Astrocyte (in vitro differentiated cells and primary cell): ENCODE results near the gene ZNF185. TPM values are rescaled to one million over a fixed set of nuclear protein-coding genes. Genes with fewer than 3 reads are reported as not detected.

ENCODE experiments used
- DNase-seq: peaks from one replicate; pipeline ENCODE4 v3.0.0-alpha.2; 2010; ENCODE audit warnings: low read depth
- FAIRE-seq: peaks from 2 replicates; lab custom pipeline; 2011; peaks lifted over from hg19 to GRCh38; lab: Jason Lieb, UNC
- H2AFZ ChIP-seq: 2 replicates; pipeline ENCODE4 v1.6.0; 2012; ENCODE audit warnings: low read depth, low read length, inconsistent platforms
- H3K27ac ChIP-seq: 2 replicates; pipeline ENCODE4 v1.5.1; 2011; ENCODE audit warnings: low read depth, low read length, inconsistent platforms
- H3K27me3 ChIP-seq: 2 replicates; pipeline ENCODE4 v1.6.0; 2011; ENCODE audit warnings: low read length, inconsistent platforms; ENCODE audit not compliant: insufficient read depth
- H3K36me3 ChIP-seq: 2 replicates; pipeline ENCODE4 v1.5.1; 2011; ENCODE audit warnings: low read length, inconsistent platforms; ENCODE audit not compliant: insufficient read depth
- H3K4me1 ChIP-seq: 2 replicates; pipeline ENCODE4 v1.5.1; 2011; ENCODE audit warnings: low read length, inconsistent platforms; ENCODE audit not compliant: insufficient read depth
- H3K4me2 ChIP-seq: 2 replicates; pipeline ENCODE4 v1.6.0; 2012; ENCODE audit warnings: low read length, inconsistent platforms
- H3K4me3 ChIP-seq: 2 replicates; pipeline ENCODE4 v1.5.1; 2011; ENCODE audit warnings: low read depth, mild to moderate bottlenecking, low read length, inconsistent platforms; ENCODE audit not compliant: insufficient read depth
- H3K79me2 ChIP-seq: 2 replicates; pipeline ENCODE4 v1.6.0; 2012; ENCODE audit warnings: mild to moderate bottlenecking, low read length, inconsistent platforms; ENCODE audit not compliant: insufficient read depth
- H3K9ac ChIP-seq: 2 replicates; pipeline ENCODE4 v1.6.0; 2012; ENCODE audit warnings: mild to moderate bottlenecking, low read length, inconsistent platforms
- H3K9me3 ChIP-seq: 2 replicates; pipeline ENCODE4 v1.5.1; 2012; ENCODE audit warnings: low read depth, mild to moderate bottlenecking, low read length, inconsistent platforms; ENCODE audit not compliant: insufficient read depth
- H4K20me1 ChIP-seq: 2 replicates; pipeline ENCODE4 v1.6.0; 2012; ENCODE audit warnings: low read length, inconsistent platforms; ENCODE audit not compliant: insufficient read depth
- H3K27ac Mint-ChIP-seq: one replicate; pipeline ENCODE4 v1.8.0; 2021; ENCODE audit warnings: mild to moderate bottlenecking, mixed read lengths; ENCODE audit not compliant: unreplicated experiment
- H3K27me3 Mint-ChIP-seq: one replicate; pipeline ENCODE4 v1.8.0; 2021; ENCODE audit warnings: low read depth, mixed read lengths; ENCODE audit not compliant: unreplicated experiment
- H3K36me3 Mint-ChIP-seq: one replicate; pipeline ENCODE4 v1.8.0; 2021; ENCODE audit warnings: low read depth, mixed read lengths; ENCODE audit not compliant: unreplicated experiment
- H3K4me1 Mint-ChIP-seq: one replicate; pipeline ENCODE4 v1.8.0; 2021; ENCODE audit warnings: low read depth, mixed read lengths; ENCODE audit not compliant: unreplicated experiment
- H3K4me3 Mint-ChIP-seq: one replicate; pipeline ENCODE4 v1.8.0; 2021; ENCODE audit warnings: mild to moderate bottlenecking, moderate library complexity, mixed read lengths; ENCODE audit not compliant: unreplicated experiment
- H3K9me3 Mint-ChIP-seq: one replicate; pipeline ENCODE4 v1.8.0; 2021; ENCODE audit warnings: mild to moderate bottlenecking, mixed read lengths; ENCODE audit not compliant: unreplicated experiment
- EZH2 ChIP-seq: IDR thresholded peaks from 2 replicates; pipeline ENCODE4 v1.6.1; 2012; ENCODE audit warnings: mild to moderate bottlenecking, low read length, inconsistent platforms; ENCODE audit not compliant: insufficient read depth
- total RNA-seq: library from RNA; stranded (reverse); gene quantifications from 2 replicates; pipeline ENCODE4 v1.2.1, GENCODE V29; 2021
- TF ChIP-seq, protein P1 (sequence below): IDR thresholded peaks from 2 replicates; pipeline ENCODE4 v1.5.1; 2011; ENCODE audit warnings: low read depth, mild to moderate bottlenecking, inconsistent platforms, low read length, moderate library complexity; ENCODE audit not compliant: insufficient read depth

ZNF185 gene
- total RNA-seq, 1 donor from 2014 or later: 16.2 TPM

DNA sequence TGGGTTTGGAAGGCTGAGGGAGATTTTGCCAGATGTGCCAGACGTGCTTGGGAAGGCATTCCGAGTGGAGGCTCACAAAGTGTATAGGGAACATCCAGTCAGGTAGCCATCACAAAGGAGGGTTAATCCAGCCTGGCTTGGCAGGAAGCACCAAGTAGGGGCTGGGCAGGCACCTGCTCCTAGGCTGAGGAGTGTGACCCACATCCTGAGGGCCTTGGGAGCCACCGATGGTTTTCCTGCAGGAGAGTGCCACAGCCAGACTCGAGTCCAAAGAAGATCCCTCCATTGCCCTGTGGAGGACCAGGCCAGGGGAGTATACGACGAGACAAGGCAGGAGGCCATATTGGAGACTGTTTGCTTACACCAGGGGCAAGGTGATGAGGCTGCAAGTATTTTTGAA lies 48.8 kb downstream of the ZNF185 start:
- Histone ChIP-seq H3K4me2 (no peak overlapping the region), H3K9ac (no peak overlapping the region), H2AFZ (no peak overlapping the region), H3K27me3 (no peaks in the 10 kb centered on the region), H3K79me2 (no peaks in the 10 kb centered on the region), H3K4me1 (peaks cover 4% of the 10 kb centered on the region), H4K20me1 (no peaks in the 10 kb centered on the region), H3K4me3 (no peak overlapping the region), H3K36me3 (no peaks in the 10 kb centered on the region), H3K27ac (no peak overlapping the region), H3K9me3 (no peaks in the 10 kb centered on the region)
- peaks cover 2% of the 10 kb centered on the region for H3K36me3 Mint-ChIP-seq
- H3K27ac Mint-ChIP-seq: no peak overlapping the region
- no peaks in the 10 kb centered on the region for H3K9me3 Mint-ChIP-seq
- no peak overlapping the region for H3K4me3 Mint-ChIP-seq
- H3K4me1 Mint-ChIP-seq: no peaks in the 10 kb centered on the region
- TF ChIP-seq EZH2: no peak
- TF ChIP-seq, protein P1, sequence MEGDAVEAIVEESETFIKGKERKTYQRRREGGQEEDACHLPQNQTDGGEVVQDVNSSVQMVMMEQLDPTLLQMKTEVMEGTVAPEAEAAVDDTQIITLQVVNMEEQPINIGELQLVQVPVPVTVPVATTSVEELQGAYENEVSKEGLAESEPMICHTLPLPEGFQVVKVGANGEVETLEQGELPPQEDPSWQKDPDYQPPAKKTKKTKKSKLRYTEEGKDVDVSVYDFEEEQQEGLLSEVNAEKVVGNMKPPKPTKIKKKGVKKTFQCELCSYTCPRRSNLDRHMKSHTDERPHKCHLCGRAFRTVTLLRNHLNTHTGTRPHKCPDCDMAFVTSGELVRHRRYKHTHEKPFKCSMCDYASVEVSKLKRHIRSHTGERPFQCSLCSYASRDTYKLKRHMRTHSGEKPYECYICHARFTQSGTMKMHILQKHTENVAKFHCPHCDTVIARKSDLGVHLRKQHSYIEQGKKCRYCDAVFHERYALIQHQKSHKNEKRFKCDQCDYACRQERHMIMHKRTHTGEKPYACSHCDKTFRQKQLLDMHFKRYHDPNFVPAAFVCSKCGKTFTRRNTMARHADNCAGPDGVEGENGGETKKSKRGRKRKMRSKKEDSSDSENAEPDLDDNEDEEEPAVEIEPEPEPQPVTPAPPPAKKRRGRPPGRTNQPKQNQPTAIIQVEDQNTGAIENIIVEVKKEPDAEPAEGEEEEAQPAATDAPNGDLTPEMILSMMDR: no peak
- FAIRE-seq (no peak), DNase-seq (no peak)
- H3K27me3 Mint-ChIP-seq: no peaks in the 10 kb centered on the region

Other genes starting within 250 kb of the ZNF185 start
- gene MAGEA3, start 199.3 kb upstream of the ZNF185 start, total RNA-seq: 0.36 and 0.58 TPM in 2 replicates
- not detected in 2 replicates for gene CSAG2, start 188.8 kb upstream of the ZNF185 start, total RNA-seq
- gene MAGEA2B, start 183.4 kb upstream of the ZNF185 start, total RNA-seq: 1.2 and 2.9 TPM in 2 replicates
- gene CSAG1, start 164.3 kb upstream of the ZNF185 start, total RNA-seq: 0.75 and 1.2 TPM in 2 replicates
- gene MAGEA12, start 164.3 kb upstream of the ZNF185 start, total RNA-seq: 0.62 and 0.98 TPM in 2 replicates
- gene MAGEA2, start 144.2 kb upstream of the ZNF185 start, total RNA-seq: 6.1 and 7.1 TPM in 2 replicates
- 6.4 and 6.6 TPM in 2 replicates for gene CSAG3, start 138.8 kb upstream of the ZNF185 start, total RNA-seq
- 0.70 and 0.89 TPM in 2 replicates for gene MAGEA6, start 128.4 kb upstream of the ZNF185 start, total RNA-seq
- gene CETN2, start 67.3 kb upstream of the ZNF185 start, total RNA-seq: 31.8 and 38.0 TPM in 2 replicates
- 25.5 and 34.2 TPM in 2 replicates for gene NSDHL, start 67.0 kb upstream of the ZNF185 start, total RNA-seq
- gene PNMA5, start 96.0 kb downstream of the ZNF185 start, total RNA-seq: not detected in 2 replicates
- gene PNMA3, start 158.4 kb downstream of the ZNF185 start, total RNA-seq: 0.82 and 0.93 TPM in 2 replicates
- gene PNMA6A, start 174.4 kb downstream of the ZNF185 start, total RNA-seq: 1.9 and 2.0 TPM in 2 replicates